ENCODE data around the gene TRIM52. TPM values are rescaled to one million over a fixed set of nuclear protein-coding genes. Genes with fewer than 3 reads are reported as not detected.
A peak's percentile ranks its signal among the peaks of the same experiment; 100 is the strongest.

TRIM52 gene
- total and polyA plus RNA-seq, 2 of the 13 experiments (the other 11 are each of a cell fraction or from before 2014, with no cell fraction given) = 7.2 to 11.6 TPM

- no peak; the same call in 1 of the 2 replicates for TF ChIP-seq BRF2 (CRISPR knock-in tag; IDR thresholded peaks at IDR 0.05)
- TF ChIP-seq ZFP62 (CRISPR knock-in tag; IDR thresholded peaks at IDR 0.05) = no peak
- peak; percentile 17; the same call in 1 of the 2 replicates for TF ChIP-seq ARID5B (CRISPR knock-in tag; IDR thresholded peaks at IDR 0.05)
- peak; percentile 60; the same call in 1 of the 2 replicates for TF ChIP-seq GLI4 (CRISPR knock-in tag; IDR thresholded peaks at IDR 0.05; ENCODE audit: borderline replicate concordance)
- TF ChIP-seq ZNF710 (CRISPR knock-in tag; IDR thresholded peaks at IDR 0.05; ENCODE audit: borderline replicate concordance) = peak; percentile 91
- no peak; the same call in 1 of the 2 replicates for TF ChIP-seq FOXC1 (CRISPR knock-in tag; IDR thresholded peaks at IDR 0.05; ENCODE audit: borderline replicate concordance)
- peak; percentile 78 for TF ChIP-seq ELF3 (CRISPR knock-in tag; IDR thresholded peaks at IDR 0.05)
- no peak; the same call in 1 of the 2 replicates for TF ChIP-seq ZNF503 (CRISPR knock-in tag; IDR thresholded peaks at IDR 0.05)
- TF ChIP-seq ZBTB4 (CRISPR knock-in tag; IDR thresholded peaks at IDR 0.05; ENCODE audit: borderline replicate concordance) = peak; percentile 89; the same call in 1 of the 2 replicates
- TF ChIP-seq ZNF547 (CRISPR knock-in tag; IDR thresholded peaks at IDR 0.05) = no peak; the same call in 1 of the 2 replicates
- TF ChIP-seq ZNF816 (CRISPR knock-in tag; IDR thresholded peaks at IDR 0.05; ENCODE audit: borderline replicate concordance) = peak; percentile 52; the same call in 1 of the 2 replicates
Measured at GRCh38 chr5:181223058-181223728, 37.8 kb downstream of the TRIM52 start, which contains the start of gene TRIM41 (continued).

Measured in HepG2 (cell line).